MM.1S (cell line): Measurements from ENCODE around the gene GCFC2.

ENCODE experiments used
- EZH2 ChIP-seq: fragments of 300-600 bp; sonication (generic); optimal IDR thresholded peaks from 2 replicates; pipeline ENCODE3; 2017; ENCODE audit warnings: low read depth, mild to moderate bottlenecking, antibody characterized with exemption, low read length, mixed read lengths
- EZH2phosphoT487 ChIP-seq: fragments of 300-600 bp; sonication (generic); IDR thresholded peaks from 2 replicates; pipeline ENCODE4 v1.6.1; 2018; ENCODE audit warnings: antibody characterized with exemption, low read length
- TF ChIP-seq, protein P1 (sequence below): fragments of 300-600 bp; sonication (generic); IDR thresholded peaks from 2 replicates; pipeline ENCODE4 v1.5.1; 2016; ENCODE audit warnings: antibody characterized with exemption, low read length, mixed read lengths

DNA sequence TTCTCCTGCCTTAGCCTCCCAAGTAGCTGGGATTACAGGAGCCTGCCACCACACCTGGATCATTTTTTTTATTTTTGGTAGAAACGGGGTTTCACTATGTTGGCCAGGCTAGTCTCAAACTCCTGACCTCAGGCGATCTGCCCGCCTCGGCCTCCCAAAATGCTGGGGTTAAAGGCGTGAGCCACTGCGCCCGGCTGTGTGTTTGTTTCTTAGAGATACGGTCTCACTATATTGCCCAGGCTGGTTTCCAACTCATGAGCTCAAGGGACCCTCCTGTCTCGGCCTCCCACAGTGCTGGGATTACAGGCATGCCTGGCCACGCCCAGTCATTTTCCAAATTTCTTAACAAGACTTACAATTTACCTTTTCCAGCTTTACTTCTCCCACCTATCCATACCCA lies 65.1 kb downstream of the GCFC2 start:
- TF ChIP-seq, protein P1, sequence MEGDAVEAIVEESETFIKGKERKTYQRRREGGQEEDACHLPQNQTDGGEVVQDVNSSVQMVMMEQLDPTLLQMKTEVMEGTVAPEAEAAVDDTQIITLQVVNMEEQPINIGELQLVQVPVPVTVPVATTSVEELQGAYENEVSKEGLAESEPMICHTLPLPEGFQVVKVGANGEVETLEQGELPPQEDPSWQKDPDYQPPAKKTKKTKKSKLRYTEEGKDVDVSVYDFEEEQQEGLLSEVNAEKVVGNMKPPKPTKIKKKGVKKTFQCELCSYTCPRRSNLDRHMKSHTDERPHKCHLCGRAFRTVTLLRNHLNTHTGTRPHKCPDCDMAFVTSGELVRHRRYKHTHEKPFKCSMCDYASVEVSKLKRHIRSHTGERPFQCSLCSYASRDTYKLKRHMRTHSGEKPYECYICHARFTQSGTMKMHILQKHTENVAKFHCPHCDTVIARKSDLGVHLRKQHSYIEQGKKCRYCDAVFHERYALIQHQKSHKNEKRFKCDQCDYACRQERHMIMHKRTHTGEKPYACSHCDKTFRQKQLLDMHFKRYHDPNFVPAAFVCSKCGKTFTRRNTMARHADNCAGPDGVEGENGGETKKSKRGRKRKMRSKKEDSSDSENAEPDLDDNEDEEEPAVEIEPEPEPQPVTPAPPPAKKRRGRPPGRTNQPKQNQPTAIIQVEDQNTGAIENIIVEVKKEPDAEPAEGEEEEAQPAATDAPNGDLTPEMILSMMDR: no peak
- TF ChIP-seq EZH2 (no peak), EZH2phosphoT487 (no peak)
